HCT116 (cell line): ENCODE data around the gene LIPM. TPM values are rescaled to one million over a fixed set of nuclear protein-coding genes. Genes with fewer than 3 reads are reported as not detected.

Source experiments
- ATAC-seq: fragments of 200-7000 bp; cut with Tn5 transposase; 2 replicates; pipeline ENCODE4 v1.9.1; 2020; ENCODE audit warnings: mild to moderate bottlenecking, moderate library complexity
- BruUV-seq: library from RNA; stranded (reverse); fragments of 400-500 nt; replicated peaks from 2 replicates; lab custom pipeline; 2021; lab: Mats Ljungman, UMichigan
- CTCF ChIA-PET: fragments of 300-600 bp; sonication (Branson Sonifier 250); formaldehyde crosslinking; loops from one replicate; lab custom pipeline; 2021; ENCODE audit warnings: antibody characterized with exemption; lab: Charles Lee
- POLR2A ChIA-PET: fragments of 300-600, 350-600 bp; sonication (Branson Sonifier 250); formaldehyde crosslinking; loops from one replicate; lab custom pipeline; 2021; ENCODE audit warnings: antibody characterized with exemption; lab: Charles Lee
- RAD21 ChIA-PET, 2 experiments: fragments of 300-600 bp; sonication (Branson Sonifier 250); formaldehyde crosslinking; loops; one replicate each; lab custom pipeline; 2023; ENCODE audit warnings: low total read pairs in 2 of 2; ENCODE audit not compliant: uncharacterized antibody in 2 of 2, unreplicated experiment in 2 of 2, low non-redundant PET in 1 of 2; lab: Charles Lee
- DNase-seq: peaks from one replicate; pipeline ENCODE4 v3.0.0-alpha.2; 2010; ENCODE audit warnings: low read depth, low spot score
- H2AFZ ChIP-seq: fragments of 200-600 bp; shearing (Covaris generic), sonication (generic); 2 replicates; pipeline ENCODE4 v1.6.1; 2017; ENCODE audit warnings: low read depth, mixed run types, mixed read lengths, antibody characterized with exemption, low read length; ENCODE audit not compliant: poor library complexity, severe bottlenecking
- H3K27ac ChIP-seq: 2 replicates; pipeline ENCODE4 v1.5.1; 2012; ENCODE audit warnings: low read depth, low read length
- H3K27me3 ChIP-seq: fragments of 200-600 bp; sonication (generic); 2 replicates; pipeline ENCODE4 v1.6.1; 2016; ENCODE audit warnings: mixed run types, low read length, mixed read lengths; ENCODE audit not compliant: insufficient read depth
- H3K36me3 ChIP-seq, 2 experiments: fragments of 200-500 bp in 1 of 2; fragments of 200-600 bp in 1 of 2; sonication (Bioruptor generic) in 1 of 2; sonication (generic) in 1 of 2; 2 replicates each; pipeline versions ENCODE4 v1.5.1 to v1.6.1; 2014 to 2016; ENCODE audit warnings: low read length in 2 of 2, inconsistent platforms in 1 of 2, mixed read lengths in 1 of 2, mixed run types in 1 of 2; ENCODE audit not compliant: insufficient read depth in 2 of 2, control insufficient read depth in 1 of 2
- H3K4me1 ChIP-seq, 2 experiments: fragments of 200-600 bp in 1 of 2; sonication (generic) in 1 of 2; 2 replicates each; pipeline versions ENCODE4 v1.5.1 to v1.6.1; 2012 to 2017; ENCODE audit warnings: low read length in 2 of 2, inconsistent platforms in 1 of 2, mild to moderate bottlenecking in 1 of 2, mixed read lengths in 1 of 2, mixed run types in 1 of 2, moderate library complexity in 1 of 2; ENCODE audit not compliant: insufficient read depth in 2 of 2, control insufficient read depth in 1 of 2
- H3K4me2 ChIP-seq: fragments of 200-600 bp; sonication (generic); 2 replicates; pipeline ENCODE4 v1.6.1; 2017; ENCODE audit warnings: mixed run types, low read length, mixed read lengths
- H3K4me3 ChIP-seq, 2 experiments: fragments of 200-600 bp in 1 of 2; sonication (generic) in 1 of 2; replicated peaks in 1 of 2; 2 replicates each; pipeline ENCODE4 v1.5.1; 2011 to 2016; ENCODE audit warnings: low read length in 2 of 2, control low read depth in 1 of 2, low read depth in 1 of 2, mild to moderate bottlenecking in 1 of 2, mixed read lengths in 1 of 2, mixed run types in 1 of 2
- H3K79me2 ChIP-seq: fragments of 200-600 bp; sonication (generic); 2 replicates; pipeline ENCODE4 v1.6.1; 2017; ENCODE audit warnings: mild to moderate bottlenecking, mixed run types, low read length, moderate library complexity, mixed read lengths; ENCODE audit not compliant: insufficient read depth
- H3K9ac ChIP-seq: fragments of 200-600 bp; sonication (generic); 2 replicates; pipeline ENCODE4 v1.6.1; 2016; ENCODE audit warnings: low read length, mixed read lengths
- H3K9me2 ChIP-seq: fragments of 200-600 bp; sonication (generic), shearing (Covaris generic); 2 replicates; pipeline ENCODE4 v1.6.1; 2017; ENCODE audit warnings: mixed run types, mild to moderate bottlenecking, moderate library complexity; ENCODE audit not compliant: insufficient read depth
- H3K9me3 ChIP-seq, 2 experiments: fragments of 200-500 bp in 1 of 2; fragments of 200-600 bp in 1 of 2; sonication (Bioruptor generic) in 1 of 2; sonication (generic) in 1 of 2; 2 replicates each; pipeline ENCODE4 v1.6.1; 2014 to 2017; ENCODE audit warnings: low read length in 2 of 2, mixed read lengths in 2 of 2, inconsistent platforms in 1 of 2, low read depth in 1 of 2, mild to moderate bottlenecking in 1 of 2, mixed run types in 1 of 2, moderate library complexity in 1 of 2; ENCODE audit not compliant: control insufficient read depth in 1 of 2, insufficient read depth in 1 of 2
- H4K20me1 ChIP-seq: fragments of 200-600 bp; sonication (generic), shearing (Covaris generic); 2 replicates; pipeline ENCODE4 v1.6.1; 2017; ENCODE audit warnings: mixed run types, mild to moderate bottlenecking, moderate library complexity; ENCODE audit not compliant: insufficient read depth
- CEBPB ChIP-seq: IDR thresholded peaks from 2 replicates; pipeline ENCODE4 v1.6.1; 2012; ENCODE audit warnings: low read depth
- EZH2phosphoT487 ChIP-seq: fragments of 200-600 bp; IDR thresholded peaks from 2 replicates; pipeline ENCODE4 v1.6.1; 2018; ENCODE audit warnings: antibody characterized with exemption, borderline replicate concordance
- FOSL1 ChIP-seq: IDR thresholded peaks from 2 replicates; pipeline ENCODE4 v1.6.1; 2012; ENCODE audit warnings: low read depth
- JUND ChIP-seq: IDR thresholded peaks from 2 replicates; pipeline ENCODE4 v1.6.1; 2012
- POLR2A ChIP-seq: IDR thresholded peaks from 2 replicates; pipeline ENCODE4 v1.7.0; 2011; ENCODE audit warnings: borderline replicate concordance; ENCODE audit not compliant: insufficient read depth, insufficient read length; ENCODE audit errors: extremely low read depth
- RAD21 ChIP-seq: IDR thresholded peaks from 2 replicates; pipeline ENCODE4 v1.6.1; 2012; ENCODE audit warnings: low read depth, mild to moderate bottlenecking
- REST ChIP-seq: IDR thresholded peaks from 2 replicates; pipeline ENCODE4 v1.6.1; 2012; ENCODE audit warnings: low read depth
- SIN3A ChIP-seq: IDR thresholded peaks from 2 replicates; pipeline ENCODE4 v1.6.1; 2012; ENCODE audit warnings: low read depth
- SP1 ChIP-seq: IDR thresholded peaks from 2 replicates; pipeline ENCODE4 v1.6.1; 2012; ENCODE audit warnings: low read depth
- TCF7L2 ChIP-seq: IDR thresholded peaks from 2 replicates; pipeline ENCODE4 v1.7.0; 2011; ENCODE audit warnings: borderline replicate concordance, inconsistent platforms; ENCODE audit not compliant: insufficient read depth, insufficient read length; ENCODE audit errors: extremely low read depth
- YY1 ChIP-seq: IDR thresholded peaks from 2 replicates; pipeline ENCODE4 v1.6.1; 2011; ENCODE audit warnings: low read length, low read depth, moderate library complexity, mild to moderate bottlenecking; ENCODE audit not compliant: insufficient replicate concordance; ENCODE audit errors: extremely low read depth
- ZFX ChIP-seq: fragments of 450-650 bp; IDR thresholded peaks from 2 replicates; pipeline ENCODE4 v1.6.1; 2017
- ZNF274 ChIP-seq: fragments of 200-500 bp; sonication (Bioruptor generic); IDR thresholded peaks from 2 replicates; pipeline ENCODE4 v1.6.1; 2014; ENCODE audit warnings: mild to moderate bottlenecking, low read depth, low read length, inconsistent platforms
- intact Hi-C: fragments of 100-400 bp; cut with micrococcal nuclease; formaldehyde crosslinking; loops from 2 replicates; pipeline ENCODE4 v1.10.0; 2022
- total RNA-seq: library from RNA; stranded (reverse); gene quantifications from one replicate; pipeline ENCODE4 v1.2.1, GENCODE V29; 2021; ENCODE audit not compliant: unreplicated experiment
- TF ChIP-seq, protein P1 (sequence below), 3 experiments: fragments of 200-600 bp in 1 of 3; sonication (generic) in 1 of 3; IDR thresholded peaks in 2 of 3; conservative IDR thresholded peaks in 1 of 3; 2 replicates each; pipeline ENCODE4 v1.5.1; 2012 to 2017; ENCODE audit warnings: low read depth in 2 of 3, low read length in 2 of 3, antibody characterized with exemption in 1 of 3, borderline replicate concordance in 1 of 3, control low read depth in 1 of 3, mild to moderate bottlenecking in 1 of 3, mixed read lengths in 1 of 3, mixed run types in 1 of 3, moderate library complexity in 1 of 3; ENCODE audit not compliant: insufficient read depth in 1 of 3
- TF ChIP-seq, protein P2 (sequence below): IDR thresholded peaks from 2 replicates; pipeline ENCODE4 v1.6.1; 2011; ENCODE audit warnings: mild to moderate bottlenecking, low read length, moderate library complexity; ENCODE audit not compliant: insufficient replicate concordance; ENCODE audit errors: extremely low read depth
- TF ChIP-seq, protein P3 (sequence below): IDR thresholded peaks from 2 replicates; pipeline ENCODE4 v1.6.1; 2012

LIPM gene
- total RNA-seq, 1 experiment from 2014 or later = not detected

GRCh38 chr10:88870089-88870488 lies 67.6 kb downstream of the LIPM start:
- ATAC-seq (no peak), DNase-seq (no peak)
- H3K4me3 ChIP-seq = no peak overlapping the region
- H3K9me2 ChIP-seq = peaks cover 3% of the 10 kb centered on the region; the same call in 1 of the 2 replicates
- no peak overlapping the region for H3K27ac ChIP-seq
- H3K27me3 ChIP-seq = no peaks in the 10 kb centered on the region
- no peak overlapping the region for H3K4me2 ChIP-seq
- ChIA-PET POLR2A (no interaction called here), RAD21 (no interaction called here), CTCF (interaction anchor here (0.9 kb wide), 1 partner anchor 10 kb away, joined by 3 read pairs; the partner anchor contains the start of gene STAMBPL1)
- no peaks in the 10 kb centered on the region for H4K20me1 ChIP-seq
- no peaks in the 10 kb centered on the region for H3K4me1 ChIP-seq
- no TSS peak for BruUV-seq
- no peak for TF ChIP-seq YY1
- TF ChIP-seq, protein P1, sequence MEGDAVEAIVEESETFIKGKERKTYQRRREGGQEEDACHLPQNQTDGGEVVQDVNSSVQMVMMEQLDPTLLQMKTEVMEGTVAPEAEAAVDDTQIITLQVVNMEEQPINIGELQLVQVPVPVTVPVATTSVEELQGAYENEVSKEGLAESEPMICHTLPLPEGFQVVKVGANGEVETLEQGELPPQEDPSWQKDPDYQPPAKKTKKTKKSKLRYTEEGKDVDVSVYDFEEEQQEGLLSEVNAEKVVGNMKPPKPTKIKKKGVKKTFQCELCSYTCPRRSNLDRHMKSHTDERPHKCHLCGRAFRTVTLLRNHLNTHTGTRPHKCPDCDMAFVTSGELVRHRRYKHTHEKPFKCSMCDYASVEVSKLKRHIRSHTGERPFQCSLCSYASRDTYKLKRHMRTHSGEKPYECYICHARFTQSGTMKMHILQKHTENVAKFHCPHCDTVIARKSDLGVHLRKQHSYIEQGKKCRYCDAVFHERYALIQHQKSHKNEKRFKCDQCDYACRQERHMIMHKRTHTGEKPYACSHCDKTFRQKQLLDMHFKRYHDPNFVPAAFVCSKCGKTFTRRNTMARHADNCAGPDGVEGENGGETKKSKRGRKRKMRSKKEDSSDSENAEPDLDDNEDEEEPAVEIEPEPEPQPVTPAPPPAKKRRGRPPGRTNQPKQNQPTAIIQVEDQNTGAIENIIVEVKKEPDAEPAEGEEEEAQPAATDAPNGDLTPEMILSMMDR (IDR thresholded peaks at IDR 0.05 in 2 of 3, conservative IDR thresholded peaks at IDR 0.05 in 1 of 3; ENCODE audit: borderline replicate concordance in 1 of 3, insufficient read depth in 1 of 3, low read depth in 2 of 3, low read length in 2 of 3) = no peak
- no peak for TF ChIP-seq REST
- no peak for TF ChIP-seq RAD21
- TF ChIP-seq ZFX = no peak
- TF ChIP-seq SP1 = no peak
- TF ChIP-seq, protein P2, sequence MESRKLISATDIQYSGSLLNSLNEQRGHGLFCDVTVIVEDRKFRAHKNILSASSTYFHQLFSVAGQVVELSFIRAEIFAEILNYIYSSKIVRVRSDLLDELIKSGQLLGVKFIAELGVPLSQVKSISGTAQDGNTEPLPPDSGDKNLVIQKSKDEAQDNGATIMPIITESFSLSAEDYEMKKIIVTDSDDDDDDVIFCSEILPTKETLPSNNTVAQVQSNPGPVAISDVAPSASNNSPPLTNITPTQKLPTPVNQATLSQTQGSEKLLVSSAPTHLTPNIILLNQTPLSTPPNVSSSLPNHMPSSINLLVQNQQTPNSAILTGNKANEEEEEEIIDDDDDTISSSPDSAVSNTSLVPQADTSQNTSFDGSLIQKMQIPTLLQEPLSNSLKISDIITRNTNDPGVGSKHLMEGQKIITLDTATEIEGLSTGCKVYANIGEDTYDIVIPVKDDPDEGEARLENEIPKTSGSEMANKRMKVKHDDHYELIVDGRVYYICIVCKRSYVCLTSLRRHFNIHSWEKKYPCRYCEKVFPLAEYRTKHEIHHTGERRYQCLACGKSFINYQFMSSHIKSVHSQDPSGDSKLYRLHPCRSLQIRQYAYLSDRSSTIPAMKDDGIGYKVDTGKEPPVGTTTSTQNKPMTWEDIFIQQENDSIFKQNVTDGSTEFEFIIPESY = no peak
- TF ChIP-seq CEBPB = no peak
- no peak for TF ChIP-seq ZNF274
- TF ChIP-seq FOSL1 = no peak
- TF ChIP-seq JUND = no peak
- TF ChIP-seq EZH2phosphoT487 = no peak
- TF ChIP-seq TCF7L2 = no peak
- TF ChIP-seq SIN3A = no peak
- TF ChIP-seq, protein P3, sequence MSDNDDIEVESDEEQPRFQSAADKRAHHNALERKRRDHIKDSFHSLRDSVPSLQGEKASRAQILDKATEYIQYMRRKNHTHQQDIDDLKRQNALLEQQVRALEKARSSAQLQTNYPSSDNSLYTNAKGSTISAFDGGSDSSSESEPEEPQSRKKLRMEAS = no peak
- no peak for TF ChIP-seq POLR2A
- no peaks in the 10 kb centered on the region for H3K36me3 ChIP-seq
- H3K79me2 ChIP-seq = no peaks in the 10 kb centered on the region
- no peak overlapping the region for H2AFZ ChIP-seq
- H3K9me3 ChIP-seq = no peaks in the 10 kb centered on the region
- H3K9ac ChIP-seq = no peak overlapping the region
- intact Hi-C loops = no loop called here
